A549 (cell line): ENCODE results near the gene ETV1.

Experiments used
- CHD2 ChIP-seq: fragments of 150-350 bp; IDR thresholded peaks from 2 replicates; pipeline ENCODE4 v1.6.1; 2014; ENCODE audit warnings: low read length; ENCODE audit not compliant: partially characterized antibody
- EHF ChIP-seq: fragments of 250-450 bp; sonication (Bioruptor Pico); IDR thresholded peaks from 2 replicates; pipeline ENCODE4 v1.5.0; 2020; ENCODE audit warnings: mild to moderate bottlenecking
- EP300 ChIP-seq, 2 experiments: fragments of >200 bp; sonication (Bioruptor Twin); formaldehyde crosslinking; IDR thresholded peaks; 2 replicates in 1 of 2; 3 replicates in 1 of 2; pipeline ENCODE4 v1.6.1; 2016 to 2017
- ESRRA ChIP-seq: fragments of 150-350 bp; IDR thresholded peaks from 2 replicates; pipeline ENCODE4 v1.6.1; 2014; ENCODE audit warnings: mild to moderate bottlenecking, low read length, borderline replicate concordance
- GATA3 ChIP-seq: IDR thresholded peaks from 2 replicates; pipeline ENCODE4 v1.6.1; 2012; ENCODE audit warnings: borderline replicate concordance
- MAX ChIP-seq: IDR thresholded peaks from 2 replicates; pipeline ENCODE4 v1.6.1; 2012
- PHF8 ChIP-seq: fragments of 200-600 bp; sonication (generic); IDR thresholded peaks from 2 replicates; pipeline ENCODE4 v1.6.1; 2016; ENCODE audit warnings: low read depth, mild to moderate bottlenecking, antibody characterized with exemption, moderate library complexity, borderline replicate concordance
- POLR2A ChIP-seq: IDR thresholded peaks from 2 replicates; pipeline ENCODE4 v1.6.1; 2012; ENCODE audit warnings: mild to moderate bottlenecking, low read length
- POLR2AphosphoS2 ChIP-seq: conservative IDR thresholded peaks from 2 replicates; pipeline ENCODE4 v1.6.1; 2012; ENCODE audit warnings: low read length, improper control_type of control experiment, inconsistent platforms
- ZSCAN20 ChIP-seq: fragments of 250-450 bp; sonication (Bioruptor Pico); IDR thresholded peaks from 2 replicates; pipeline ENCODE4 v1.8.0; 2022; ENCODE audit warnings: mild to moderate bottlenecking, moderate library complexity
- TF ChIP-seq, protein P1 (sequence below): fragments of 450-650 bp; IDR thresholded peaks from 2 replicates; pipeline ENCODE4 v1.6.1; 2014; ENCODE audit warnings: antibody characterized with exemption
- TF ChIP-seq, protein P2 (sequence below): fragments of >200 bp; sonication (Bioruptor Twin); formaldehyde crosslinking; IDR thresholded peaks from 3 replicates; pipeline ENCODE4 v1.5.1; 2016

- no peak for TF ChIP-seq POLR2A
- TF ChIP-seq EHF, result no peak
- TF ChIP-seq POLR2AphosphoS2, result no peak
- TF ChIP-seq CHD2, result no peak
- TF ChIP-seq, protein P1, sequence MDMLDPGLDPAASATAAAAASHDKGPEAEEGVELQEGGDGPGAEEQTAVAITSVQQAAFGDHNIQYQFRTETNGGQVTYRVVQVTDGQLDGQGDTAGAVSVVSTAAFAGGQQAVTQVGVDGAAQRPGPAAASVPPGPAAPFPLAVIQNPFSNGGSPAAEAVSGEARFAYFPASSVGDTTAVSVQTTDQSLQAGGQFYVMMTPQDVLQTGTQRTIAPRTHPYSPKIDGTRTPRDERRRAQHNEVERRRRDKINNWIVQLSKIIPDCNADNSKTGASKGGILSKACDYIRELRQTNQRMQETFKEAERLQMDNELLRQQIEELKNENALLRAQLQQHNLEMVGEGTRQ, result no peak
- TF ChIP-seq, protein P2, sequence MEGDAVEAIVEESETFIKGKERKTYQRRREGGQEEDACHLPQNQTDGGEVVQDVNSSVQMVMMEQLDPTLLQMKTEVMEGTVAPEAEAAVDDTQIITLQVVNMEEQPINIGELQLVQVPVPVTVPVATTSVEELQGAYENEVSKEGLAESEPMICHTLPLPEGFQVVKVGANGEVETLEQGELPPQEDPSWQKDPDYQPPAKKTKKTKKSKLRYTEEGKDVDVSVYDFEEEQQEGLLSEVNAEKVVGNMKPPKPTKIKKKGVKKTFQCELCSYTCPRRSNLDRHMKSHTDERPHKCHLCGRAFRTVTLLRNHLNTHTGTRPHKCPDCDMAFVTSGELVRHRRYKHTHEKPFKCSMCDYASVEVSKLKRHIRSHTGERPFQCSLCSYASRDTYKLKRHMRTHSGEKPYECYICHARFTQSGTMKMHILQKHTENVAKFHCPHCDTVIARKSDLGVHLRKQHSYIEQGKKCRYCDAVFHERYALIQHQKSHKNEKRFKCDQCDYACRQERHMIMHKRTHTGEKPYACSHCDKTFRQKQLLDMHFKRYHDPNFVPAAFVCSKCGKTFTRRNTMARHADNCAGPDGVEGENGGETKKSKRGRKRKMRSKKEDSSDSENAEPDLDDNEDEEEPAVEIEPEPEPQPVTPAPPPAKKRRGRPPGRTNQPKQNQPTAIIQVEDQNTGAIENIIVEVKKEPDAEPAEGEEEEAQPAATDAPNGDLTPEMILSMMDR, result no peak
- TF ChIP-seq EP300 (IDR thresholded peaks at IDR 0.05), result no peak
- TF ChIP-seq GATA3, result no peak
- no peak for TF ChIP-seq ESRRA
- no peak for TF ChIP-seq MAX
- TF ChIP-seq ZSCAN20 (CRISPR knock-in tag), result no peak
- TF ChIP-seq PHF8, result no peak
Measured at GRCh38 chr7:13984061-13984460, 5.4 kb downstream of the ETV1 start.
